Myocyte (in vitro differentiated cells): ENCODE measurements around the gene SCART1. TPM values are rescaled to one million over a fixed set of nuclear protein-coding genes. Genes with fewer than 3 reads are reported as not detected.
"Not testable (repeated sequence)": the region's sequence is repeated elsewhere in the genome, so short reads cannot be mapped to it uniquely, and the experiment has no call there.

Source experiments
- DNase-seq: peaks from one replicate; pipeline ENCODE4 v3.0.0-alpha.2; 2012; ENCODE audit warnings: low read depth
- total RNA-seq: library from RNA; depleted of rRNA; stranded (reverse); fragments of >200 nt; gene quantifications from 2 replicates; pipeline ENCODE4 v1.2.3, GENCODE V29; 2014

Gene SCART1
- total RNA-seq, 1 donor from 2014 or later = 0.83 TPM

DNA sequence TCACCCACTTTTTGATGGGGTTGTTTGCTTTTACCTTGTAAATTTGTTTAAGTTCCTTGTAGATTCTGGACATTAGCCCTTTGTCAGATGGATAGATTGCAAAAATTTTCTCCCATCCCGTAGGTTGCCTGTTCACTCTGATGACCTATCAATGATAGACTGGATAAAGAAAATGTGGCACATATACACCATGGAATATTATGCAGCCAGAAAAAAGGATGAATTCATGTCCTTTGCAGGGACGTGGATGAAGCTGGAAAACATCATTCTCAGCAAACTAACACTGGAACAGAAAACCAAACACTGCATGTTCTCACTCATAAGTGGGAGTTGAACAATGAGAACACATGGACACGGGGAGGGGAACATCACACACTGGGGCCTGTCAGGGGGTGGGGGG is 15.5 kb downstream of the SCART1 start:
- not testable (repeated sequence) for DNase-seq

DNA sequence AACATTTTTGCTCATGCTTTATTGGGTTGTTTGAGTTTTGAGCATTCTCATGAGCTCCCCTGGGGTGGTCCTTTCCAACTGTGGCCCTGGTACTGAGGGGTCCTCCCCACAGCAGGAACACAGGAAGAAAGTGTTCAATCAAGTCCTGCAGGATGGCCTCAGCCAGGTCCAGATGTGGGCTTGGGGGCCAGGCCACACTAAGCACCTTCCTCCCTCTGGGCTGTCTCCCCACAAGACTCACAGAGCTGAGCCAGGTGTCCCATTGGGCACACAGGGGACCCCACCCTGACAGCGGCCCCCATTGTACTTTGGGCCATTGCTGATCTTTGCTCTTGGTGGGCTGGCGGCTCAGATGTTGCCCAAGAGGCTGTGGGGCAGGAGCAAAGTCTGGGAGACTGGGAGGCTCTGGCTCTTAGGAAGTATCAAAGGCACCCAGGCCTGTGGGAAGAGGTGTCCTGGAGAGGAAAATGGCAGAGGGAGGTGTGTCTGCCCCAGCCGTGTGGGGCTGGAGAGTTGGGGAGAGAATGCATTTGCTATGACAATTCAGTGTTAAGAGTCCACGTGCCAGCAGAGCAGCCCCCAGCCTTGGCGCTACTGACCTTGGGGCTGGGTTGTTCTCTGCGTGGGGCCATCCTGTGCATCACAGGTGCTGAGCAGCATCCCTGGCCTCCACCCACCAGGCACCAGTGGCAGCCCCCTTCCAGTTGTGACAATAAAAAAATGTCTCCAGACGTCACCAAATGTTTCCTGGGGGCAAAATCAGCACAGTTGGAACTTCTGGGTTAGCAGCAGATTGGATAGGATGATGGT is 17.8 kb downstream of the SCART1 start:
- no peak for DNase-seq

DNA sequence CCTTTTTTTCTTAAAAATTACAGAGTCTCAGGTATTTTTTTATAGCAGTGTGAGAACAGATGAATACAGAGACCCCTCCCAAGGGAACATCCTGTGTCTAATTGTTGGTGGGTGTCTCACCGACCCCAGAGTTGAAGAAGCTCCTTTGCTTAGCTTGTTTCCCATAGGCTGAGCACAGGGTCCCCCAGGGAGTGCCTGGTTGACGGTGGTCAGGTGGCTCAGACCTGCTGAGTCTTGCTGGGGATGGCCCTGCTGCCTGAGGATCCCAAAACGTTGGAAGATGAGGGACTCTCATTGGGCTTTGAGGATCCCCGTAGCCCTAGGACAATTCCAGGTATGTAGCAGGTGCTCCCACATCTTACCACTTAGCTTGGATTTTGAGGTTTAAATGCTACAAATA is 19.5 kb downstream of the SCART1 start:
- DNase-seq = no peak

DNA sequence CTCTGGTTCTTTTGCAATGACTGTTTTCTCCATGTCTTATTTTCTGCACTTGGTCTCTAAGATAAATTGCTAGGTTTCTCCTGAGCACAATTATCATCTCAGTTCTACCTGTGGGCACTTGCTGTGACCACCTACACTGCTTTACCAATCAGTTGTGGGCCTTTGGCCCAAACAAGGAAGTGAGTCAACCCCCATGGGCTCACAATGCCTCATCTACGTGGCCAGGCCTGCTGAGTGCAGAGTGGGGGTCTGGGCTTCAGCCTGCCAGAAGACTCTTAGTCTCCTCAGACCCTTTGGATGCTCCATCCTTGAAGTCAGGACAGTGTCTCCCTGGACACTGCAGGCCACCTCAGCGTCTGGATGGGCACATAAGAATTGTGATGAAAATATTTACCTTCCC is 20.3 kb downstream of the SCART1 start:
- DNase-seq = no peak

GRCh38 chr10:133474665-133475424 is 21.1 kb downstream of the SCART1 start:
- no peak for DNase-seq

- no peak for DNase-seq
Measured at GRCh38 chr10:133475425-133475734, 21.6 kb downstream of the SCART1 start.

DNA sequence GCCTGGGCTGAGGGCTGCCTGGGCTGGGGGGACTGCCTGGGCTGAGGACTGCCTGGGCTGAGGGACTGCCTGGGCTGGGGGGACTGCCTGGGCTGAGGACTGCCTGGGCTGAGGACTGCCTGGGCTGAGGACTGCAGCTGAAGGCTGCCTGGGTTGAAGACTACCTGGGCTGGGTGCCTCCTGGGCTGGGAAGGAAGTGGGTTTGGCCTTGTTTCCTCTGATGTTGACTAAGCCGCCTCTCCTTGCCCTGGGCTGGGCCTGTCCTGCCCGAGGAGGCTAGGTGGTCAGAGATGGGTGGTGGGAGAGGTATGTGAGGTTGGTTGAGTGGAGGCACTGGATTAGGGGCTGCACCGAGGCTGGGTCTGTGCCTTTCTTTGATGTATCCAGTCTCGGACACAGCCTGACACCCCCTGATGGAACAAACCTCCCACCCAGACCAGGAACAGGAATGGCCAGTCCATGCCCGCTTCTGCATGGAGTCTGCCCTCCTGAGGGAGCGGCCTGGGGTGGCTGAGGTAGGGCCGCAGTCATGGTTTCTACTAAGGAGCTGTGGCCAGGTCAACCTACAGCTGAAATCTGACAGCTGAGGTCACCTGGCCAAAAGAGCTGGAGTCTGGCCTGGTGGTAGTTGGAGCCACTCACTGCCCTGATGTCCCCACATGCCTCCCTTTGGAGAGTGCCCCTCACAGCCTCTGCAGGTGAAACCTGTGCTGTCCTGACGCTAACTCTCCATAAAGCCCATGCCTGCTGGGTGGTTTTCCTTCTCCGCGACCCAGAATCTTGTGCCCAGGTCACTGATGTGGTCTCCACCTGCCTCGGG is 22.3 kb downstream of the SCART1 start:
- no peak for DNase-seq

DNA sequence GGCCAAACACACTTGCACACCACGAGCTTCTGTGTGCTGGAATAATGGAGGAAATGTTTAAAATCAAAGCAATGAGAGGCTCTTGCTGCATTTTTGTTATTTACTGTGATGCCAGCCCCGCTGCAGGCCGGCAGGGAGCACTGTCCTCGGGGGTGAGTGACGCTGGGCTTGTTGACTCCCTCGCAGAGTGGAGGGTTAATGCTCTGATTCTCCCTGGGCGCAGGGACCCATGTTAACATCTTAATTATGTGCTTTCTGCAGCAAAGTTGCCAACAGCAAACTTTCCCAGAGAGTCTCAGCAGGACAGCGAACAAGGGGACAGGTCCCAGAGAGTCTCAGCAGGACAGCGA is 22.9 kb downstream of the SCART1 start:
- DNase-seq = no peak

GRCh38 chr10:133481086-133481643 is 27.4 kb downstream of the SCART1 start:
- DNase-seq = no peak

DNA sequence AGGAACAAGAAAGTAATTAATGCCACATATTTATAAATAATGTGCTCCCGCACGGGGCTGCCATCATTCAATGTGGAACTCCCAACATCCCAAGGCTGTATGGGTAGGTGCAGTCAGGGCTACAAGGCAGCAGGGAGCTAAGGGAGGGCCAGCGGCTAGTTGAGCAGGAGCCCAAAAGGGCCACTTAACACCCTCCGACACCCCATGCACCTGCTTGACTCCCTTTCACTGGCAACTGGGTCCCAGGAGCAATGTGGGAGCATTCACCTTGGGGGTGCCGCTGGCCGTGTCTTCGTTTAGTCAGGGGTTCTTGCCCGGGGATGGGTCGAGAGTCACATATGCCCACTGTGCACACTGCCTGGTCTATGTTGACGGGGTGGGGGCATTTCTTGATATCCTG is 27.9 kb downstream of the SCART1 start:
- DNase-seq = no peak

DNA sequence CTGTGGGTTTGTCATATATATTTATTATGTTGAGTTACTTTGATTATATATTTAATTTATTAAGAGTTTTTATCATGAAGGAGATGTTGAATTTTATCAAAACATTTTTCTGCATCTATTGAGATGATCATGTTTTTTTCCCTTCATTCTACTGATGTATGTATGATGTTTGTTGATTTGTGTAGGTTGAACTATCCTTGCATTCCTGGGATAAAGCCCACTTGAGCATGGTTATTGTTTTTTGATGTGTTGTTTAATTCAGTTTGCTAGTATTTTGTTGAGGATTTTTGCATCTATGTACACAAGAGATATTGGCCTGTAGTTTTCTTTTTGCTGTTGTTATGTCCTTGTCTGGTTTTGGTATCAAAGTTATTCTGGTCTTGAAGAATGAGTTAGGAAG is 31.1 kb downstream of the SCART1 start:
- no peak for DNase-seq

GRCh38 chr10:133487085-133487484 is 33.3 kb downstream of the SCART1 start:
- no peak for DNase-seq

- no peak for DNase-seq
Measured at GRCh38 chr10:133488354-133488753, 34.6 kb downstream of the SCART1 start.

GRCh38 chr10:133489816-133490588 is 36.3 kb downstream of the SCART1 start:
- DNase-seq = no peak

DNA sequence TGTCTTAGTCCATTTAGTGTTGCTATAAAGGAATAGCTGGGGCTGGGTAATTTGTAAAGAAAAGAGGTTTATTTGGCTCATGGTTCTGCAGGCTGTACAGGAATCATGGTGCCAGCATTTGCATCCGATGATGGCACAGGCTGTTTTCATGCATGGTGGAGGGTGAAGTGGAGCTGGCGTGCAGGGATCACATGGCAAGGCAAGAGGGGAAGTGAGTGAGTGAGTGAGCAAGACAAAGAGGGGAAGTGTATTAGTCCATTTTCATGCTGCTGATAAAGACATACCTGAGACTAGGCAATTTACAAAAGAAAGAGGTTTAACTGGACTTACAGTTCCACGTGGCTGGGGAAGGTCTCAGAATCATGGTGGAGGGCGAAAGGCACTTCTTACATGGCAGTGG is 39.8 kb downstream of the SCART1 start:
- not testable (repeated sequence) for DNase-seq

DNA sequence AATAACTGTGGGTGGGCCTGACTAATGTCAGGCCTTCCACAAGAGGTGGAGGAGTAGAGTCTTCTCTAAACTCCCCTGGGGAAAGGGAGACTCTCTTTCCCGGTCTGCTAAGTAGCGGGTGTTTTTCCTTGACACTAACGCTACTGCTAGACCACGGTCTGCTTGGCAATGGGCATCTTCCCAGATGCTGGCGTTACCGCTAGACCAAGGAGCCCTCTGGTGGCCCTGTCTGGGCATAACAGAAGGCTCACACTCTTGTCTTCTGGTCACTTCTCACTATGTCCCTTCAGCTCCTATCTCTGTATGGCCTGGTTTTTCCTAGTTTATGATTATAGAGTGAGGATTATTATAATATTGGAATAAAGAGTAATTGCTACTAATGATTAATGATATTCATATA is 43.6 kb downstream of the SCART1 start:
- DNase-seq = not testable (repeated sequence)

GRCh38 chr10:133499176-133499575 is 45.4 kb downstream of the SCART1 start:
- not testable (repeated sequence) for DNase-seq

GRCh38 chr10:133500897-133501296 is 47.2 kb downstream of the SCART1 start:
- not testable (repeated sequence) for DNase-seq

- no peak for DNase-seq
Measured at GRCh38 chr10:133509700-133510099, 56.0 kb downstream of the SCART1 start.

DNA sequence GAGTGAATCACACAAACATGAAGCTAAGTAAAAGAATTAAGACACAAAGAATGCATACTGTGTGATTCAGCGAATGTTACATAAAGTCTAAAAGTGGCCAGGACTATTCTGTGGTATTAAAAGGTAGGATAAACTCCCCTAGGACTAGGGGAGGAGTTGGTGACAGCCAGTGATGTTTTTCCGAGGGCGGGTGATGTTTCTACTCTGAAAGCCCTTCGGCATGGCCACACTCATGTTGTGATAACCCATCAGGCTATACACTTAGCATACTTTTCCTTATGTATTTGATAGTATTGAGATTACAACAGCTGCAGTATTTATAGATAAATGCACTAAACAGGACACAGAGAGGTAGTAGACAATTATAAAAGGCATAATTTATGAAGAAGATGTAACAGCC is 57.7 kb downstream of the SCART1 start:
- no peak for DNase-seq
